ENCODE data around the gene TPPP2. TPM values are rescaled to one million over a fixed set of nuclear protein-coding genes. Genes with fewer than 3 reads are reported as not detected.

The TPPP2 gene
- total and polyA plus RNA-seq, 9 of the 15 experiments (the other 6 are each of a cell fraction or from before 2014, with no cell fraction given): 0.18 TPM; not detected in 8

- no peak overlapping the region for H3K4me2 ChIP-seq (ENCODE audit: insufficient read depth, low read length)
- no peak for DNase-seq (ENCODE audit: extremely low read depth in 1 of 4, low spot score in 3 of 4)
- no peak overlapping the region for H3K9ac ChIP-seq (ENCODE audit: insufficient read depth in 1 of 2, low read depth in 2 of 2, low read length in 2 of 2)
- in situ Hi-C loops (cut with MboI) (no loop called here), intact Hi-C loops (cut with micrococcal nuclease) (no loop called here)
- CTCF ChIA-PET (ENCODE audit: low intra/inter-chr PET ratio): no interaction called here
- no peak overlapping the region for H3K27ac ChIP-seq (ENCODE audit: extremely low read depth, low read depth, low read length)
- no peak overlapping the region for H3K4me3 ChIP-seq
- no peaks in the 10 kb centered on the region for H3K79me2 ChIP-seq (ENCODE audit: control insufficient read depth, insufficient read depth, low read length)
- ATAC-seq: no peak
- POLR2A ChIA-PET: interaction anchor here (1.2 to 1.7 kb wide), 2 partner anchors 10 to 38 kb away, joined by 3 to 5 read pairs; no protein-coding TSS in a partner anchor
- no peaks in the 10 kb centered on the region for H3K36me3 ChIP-seq (ENCODE audit: control insufficient read depth, insufficient read depth, low read length)
- WGBS (ENCODE audit: insufficient coverage, low coverage, missing lambda C conversion rate): 56% methylated on average over 9 of the region's 10 CpGs
- BruUV-seq (replicated peaks): no TSS peak
- H3K27me3 ChIP-seq (ENCODE audit: control insufficient read depth in 2 of 2, insufficient read depth in 2 of 2, low read length in 2 of 2): no peaks in the 10 kb centered on the region
- H2AFZ ChIP-seq (ENCODE audit: low read depth, low read length): peak overlapping the region; percentile 9; the same call in 1 of the 2 replicates
- H3K9me3 ChIP-seq (replicated peaks; ENCODE audit: control insufficient read depth, insufficient read depth, low read depth, low read length): no peaks in the 10 kb centered on the region
- no peaks in the 10 kb centered on the region for H3K9me1 ChIP-seq (ENCODE audit: control insufficient read depth, insufficient read depth, low read length)
- FAIRE-seq: no peak
- H4K20me1 ChIP-seq (replicated peaks; ENCODE audit: control insufficient read depth, insufficient read depth, low read length): no peaks in the 10 kb centered on the region
- no peaks in the 10 kb centered on the region; a peak in 1 of 5 replicates for H3K4me1 ChIP-seq (replicated peaks in 1 of 2; ENCODE audit: control insufficient read depth in 2 of 2, insufficient read depth in 2 of 2, low read length in 2 of 2)
- no peak for TF ChIP-seq HOMEZ (CRISPR knock-in tag; IDR thresholded peaks at IDR 0.05)
- no peak for TF ChIP-seq PRDM10 (IDR thresholded peaks at IDR 0.05; ENCODE audit: partially characterized antibody)
- no peak for TF ChIP-seq SMC3 (conservative IDR thresholded peaks at IDR 0.05; ENCODE audit: insufficient read depth, low read depth, low read length)
- TF ChIP-seq DMBX1 (CRISPR knock-in tag; IDR thresholded peaks at IDR 0.05; ENCODE audit: borderline replicate concordance): no peak
- no peak for TF ChIP-seq KDM4B (IDR thresholded peaks at IDR 0.05; ENCODE audit: borderline replicate concordance in 2 of 2, low read depth in 1 of 2)
- TF ChIP-seq SP1 (CRISPR knock-in tag; IDR thresholded peaks at IDR 0.05): no peak
- no peak for TF ChIP-seq TEAD1 (CRISPR knock-in tag; IDR thresholded peaks at IDR 0.05)
- TF ChIP-seq ZNF77 (CRISPR knock-in tag; IDR thresholded peaks at IDR 0.05): no peak
- TF ChIP-seq, protein P1, sequence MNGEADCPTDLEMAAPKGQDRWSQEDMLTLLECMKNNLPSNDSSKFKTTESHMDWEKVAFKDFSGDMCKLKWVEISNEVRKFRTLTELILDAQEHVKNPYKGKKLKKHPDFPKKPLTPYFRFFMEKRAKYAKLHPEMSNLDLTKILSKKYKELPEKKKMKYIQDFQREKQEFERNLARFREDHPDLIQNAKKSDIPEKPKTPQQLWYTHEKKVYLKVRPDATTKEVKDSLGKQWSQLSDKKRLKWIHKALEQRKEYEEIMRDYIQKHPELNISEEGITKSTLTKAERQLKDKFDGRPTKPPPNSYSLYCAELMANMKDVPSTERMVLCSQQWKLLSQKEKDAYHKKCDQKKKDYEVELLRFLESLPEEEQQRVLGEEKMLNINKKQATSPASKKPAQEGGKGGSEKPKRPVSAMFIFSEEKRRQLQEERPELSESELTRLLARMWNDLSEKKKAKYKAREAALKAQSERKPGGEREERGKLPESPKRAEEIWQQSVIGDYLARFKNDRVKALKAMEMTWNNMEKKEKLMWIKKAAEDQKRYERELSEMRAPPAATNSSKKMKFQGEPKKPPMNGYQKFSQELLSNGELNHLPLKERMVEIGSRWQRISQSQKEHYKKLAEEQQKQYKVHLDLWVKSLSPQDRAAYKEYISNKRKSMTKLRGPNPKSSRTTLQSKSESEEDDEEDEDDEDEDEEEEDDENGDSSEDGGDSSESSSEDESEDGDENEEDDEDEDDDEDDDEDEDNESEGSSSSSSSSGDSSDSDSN (IDR thresholded peaks at IDR 0.05; ENCODE audit: borderline replicate concordance in 1 of 2, low read depth in 2 of 2, low read length in 2 of 2): no peak
- no peak for TF ChIP-seq ZEB2 (IDR thresholded peaks at IDR 0.05)
- no peak for TF ChIP-seq ILF3 (IDR thresholded peaks at IDR 0.05; ENCODE audit: borderline replicate concordance)
Measured at GRCh38 chr14:21056520-21057163, 26.6 kb downstream of the TPPP2 start.

Data from K562 (cell line).